DMS114 treated with DMSO at 0.1 percent for 48 hours (cell line): Measurements from ENCODE around the gene ANGPT4.
"Not testable (repeated sequence)": the region's sequence is repeated elsewhere in the genome, so short reads cannot be mapped to it uniquely, and the experiment has no call there.

Experiments
- DNase-seq: peaks from one replicate; lab custom pipeline; 2025; ENCODE audit not compliant: unreplicated experiment; lab: John Stamatoyannopoulos, UW

Gene ANGPT4

DNA sequence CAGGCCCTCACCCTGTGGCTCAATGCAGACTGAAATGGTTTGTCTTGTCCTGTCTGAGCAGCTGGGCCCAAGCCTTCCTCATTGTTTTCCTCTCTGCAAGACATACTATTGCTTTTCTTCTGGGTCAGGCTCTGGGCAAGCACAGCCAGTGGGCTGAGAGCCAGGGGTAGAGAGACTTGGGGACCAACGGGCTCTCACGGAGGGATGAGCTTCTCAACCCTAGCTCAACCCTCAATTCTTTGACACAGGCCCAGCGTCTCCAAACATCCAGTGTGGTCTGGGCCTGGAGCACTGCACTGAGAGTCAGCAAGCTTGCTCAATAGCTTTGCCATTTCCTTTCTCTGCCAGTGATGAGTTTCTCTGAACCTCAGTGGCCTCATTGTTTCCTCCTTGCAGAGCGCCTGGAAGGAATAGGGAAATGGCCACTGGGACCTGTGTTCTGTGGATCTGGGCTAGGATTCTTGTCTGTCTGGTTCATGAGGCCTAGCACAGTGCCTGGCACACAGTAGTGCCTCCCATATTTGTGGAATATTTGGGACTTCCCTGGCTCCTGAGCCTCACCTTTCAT is 9.3 kb downstream of the ANGPT4 start:
- DNase-seq, result no peak

DNA sequence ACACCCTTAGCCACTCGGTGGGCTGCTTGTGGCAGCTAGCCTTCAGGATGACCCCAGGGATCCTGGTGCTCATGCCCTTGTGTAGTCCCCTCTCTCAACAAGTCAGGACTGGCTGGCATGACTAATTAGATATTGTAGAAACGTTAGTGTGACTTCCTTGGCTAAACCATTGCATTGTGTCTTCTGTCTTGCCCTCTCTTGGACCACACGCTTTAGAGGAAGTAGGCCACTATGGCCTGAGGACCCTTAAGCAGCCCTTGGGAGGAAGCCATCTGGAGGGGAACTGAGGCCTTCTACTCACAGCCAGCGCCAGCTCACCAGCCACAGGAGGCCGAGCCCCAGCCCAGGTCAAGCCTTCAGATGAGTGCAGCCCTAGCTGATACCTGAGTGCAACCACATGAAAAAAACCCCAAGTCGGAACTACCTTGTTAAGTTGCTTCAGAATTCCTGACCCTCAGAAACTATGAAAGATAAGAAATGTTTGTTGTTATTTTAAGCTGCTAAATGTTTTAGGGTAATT is 10.1 kb downstream of the ANGPT4 start:
- no peak for DNase-seq

DNA sequence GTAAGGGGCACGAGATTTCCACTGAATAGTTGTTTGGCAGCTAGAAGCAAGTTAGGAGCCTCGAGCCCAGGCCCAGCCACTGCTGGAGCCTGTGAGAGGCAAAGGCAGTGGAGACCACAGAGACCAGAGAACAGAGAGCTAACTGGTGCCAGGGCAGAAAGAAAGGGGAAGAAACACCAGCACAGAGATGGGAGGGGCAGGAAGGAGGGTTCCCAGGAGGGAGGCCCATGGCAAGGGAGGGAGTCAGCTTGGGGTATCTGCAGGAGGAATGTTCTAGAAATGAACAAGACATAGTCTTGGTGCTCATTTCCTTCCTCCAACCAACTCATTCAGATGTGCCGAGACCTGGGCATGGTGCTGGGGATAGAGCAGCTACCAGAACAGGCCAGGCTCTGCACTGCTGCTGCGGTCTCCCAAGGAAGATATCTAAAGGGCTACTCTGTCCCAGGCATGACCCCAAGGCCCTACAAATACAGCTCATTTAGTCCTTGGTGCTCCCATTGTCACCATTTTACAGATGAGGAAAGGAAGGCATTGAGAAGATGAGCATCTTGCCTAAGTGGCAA is 10.7 kb downstream of the ANGPT4 start:
- no peak for DNase-seq

DNA sequence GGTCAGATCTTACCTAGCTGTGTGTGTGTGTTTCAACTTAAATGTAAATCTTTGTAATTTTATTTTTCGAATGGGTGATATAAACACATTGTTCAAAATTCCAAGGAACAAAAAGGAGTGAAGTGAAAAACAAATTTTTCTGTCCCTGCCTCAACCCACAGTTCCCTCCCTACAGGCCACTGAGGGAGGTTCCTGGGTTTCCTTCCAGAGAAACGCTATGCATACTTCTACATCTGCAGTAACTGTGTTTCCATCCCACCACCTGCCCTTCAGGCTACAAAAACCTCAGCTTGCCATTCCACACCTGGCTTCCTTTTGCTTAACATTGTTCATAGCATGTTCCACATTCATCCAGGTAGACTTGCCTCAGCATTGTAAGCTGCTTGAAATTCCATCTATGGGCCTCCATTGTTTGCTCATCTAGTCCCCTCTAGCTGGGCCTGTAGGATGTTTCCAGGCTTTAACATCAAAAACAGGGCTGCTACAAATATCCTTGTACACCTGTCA is 12.0 kb downstream of the ANGPT4 start:
- no peak for DNase-seq

DNA sequence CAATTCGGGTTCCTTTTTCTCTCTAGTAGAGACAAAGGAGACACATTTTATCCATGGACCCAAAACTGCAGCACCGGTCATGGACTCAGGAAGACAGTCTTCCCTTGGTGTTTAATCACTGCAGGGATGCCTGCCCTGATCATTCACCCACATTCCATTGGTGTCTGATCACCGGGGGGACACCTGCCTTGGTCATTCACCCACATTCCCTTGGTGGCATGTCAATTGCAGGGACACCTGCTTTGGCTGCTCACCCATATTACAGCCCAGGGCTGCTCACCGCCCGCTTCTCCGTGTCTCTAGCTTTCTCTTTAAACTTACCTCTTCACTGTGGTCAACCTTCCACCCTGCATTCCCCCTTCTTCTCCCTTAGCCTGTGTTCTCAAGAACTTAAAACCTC is 18.7 kb downstream of the ANGPT4 start:
- not testable (repeated sequence) for DNase-seq

DNA sequence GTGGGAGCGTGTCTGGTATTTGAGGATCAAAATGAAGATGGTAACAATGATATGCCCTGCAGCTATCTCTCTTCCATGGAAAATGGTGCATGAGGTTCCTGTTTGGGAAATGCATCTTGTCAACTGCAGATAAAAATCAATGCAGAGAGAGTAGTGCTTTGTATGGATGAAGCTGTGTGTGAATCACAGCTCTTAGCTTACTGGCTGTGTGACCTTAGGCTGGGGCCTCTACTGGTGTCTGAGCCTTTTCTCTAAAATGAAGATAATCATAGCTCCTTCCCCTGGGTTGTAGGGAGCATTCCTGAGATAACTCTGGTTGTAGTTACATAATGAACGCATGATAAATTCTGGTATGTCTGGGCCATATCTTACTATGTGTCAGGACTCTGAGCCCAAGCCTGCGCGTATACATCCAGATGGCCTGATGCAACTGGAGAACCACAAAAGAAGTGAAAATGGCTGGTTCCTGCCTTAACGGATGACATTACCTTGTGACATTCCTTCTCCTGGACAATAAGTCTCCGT is 19.6 kb downstream of the ANGPT4 start:
- no peak for DNase-seq

DNA sequence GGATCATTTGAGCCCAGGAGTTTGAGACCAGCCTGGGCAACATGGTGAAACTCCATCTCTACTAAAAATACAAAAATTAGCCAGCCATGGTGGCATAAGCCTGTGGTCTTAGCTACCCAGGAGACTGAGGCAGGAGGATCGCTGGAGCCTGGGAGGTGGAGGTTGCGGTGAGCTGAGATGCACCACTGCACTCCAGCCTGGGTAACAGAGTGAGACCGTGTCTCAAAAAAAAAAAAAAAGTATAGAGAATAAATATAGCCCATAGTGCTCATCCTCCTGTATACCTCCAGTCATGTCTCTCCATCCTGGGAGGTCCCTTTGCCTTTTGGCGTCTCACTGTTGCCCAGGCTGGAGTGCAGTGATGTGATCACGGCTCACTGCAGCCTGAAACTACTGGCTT is 23.8 kb downstream of the ANGPT4 start:
- not testable (repeated sequence) for DNase-seq

DNA sequence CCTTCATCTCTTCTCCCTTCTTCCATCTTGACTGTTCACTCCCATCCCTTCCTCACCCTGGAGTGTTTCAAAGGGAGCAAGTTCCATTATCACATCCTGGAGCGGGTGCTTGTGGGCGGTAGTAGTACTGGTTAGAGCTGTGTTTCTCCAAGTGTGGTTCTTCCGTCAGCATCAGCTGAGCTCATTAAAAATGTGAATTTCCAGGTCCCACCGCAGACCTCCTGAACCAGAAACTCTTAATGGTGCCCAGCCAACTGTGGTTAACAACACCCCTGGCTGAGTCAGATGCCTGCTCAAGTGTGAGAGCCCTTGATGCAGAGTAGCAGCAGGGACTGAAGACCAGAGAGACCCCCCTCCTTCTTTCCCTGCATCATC is 24.4 kb downstream of the ANGPT4 start:
- no peak for DNase-seq

DNA sequence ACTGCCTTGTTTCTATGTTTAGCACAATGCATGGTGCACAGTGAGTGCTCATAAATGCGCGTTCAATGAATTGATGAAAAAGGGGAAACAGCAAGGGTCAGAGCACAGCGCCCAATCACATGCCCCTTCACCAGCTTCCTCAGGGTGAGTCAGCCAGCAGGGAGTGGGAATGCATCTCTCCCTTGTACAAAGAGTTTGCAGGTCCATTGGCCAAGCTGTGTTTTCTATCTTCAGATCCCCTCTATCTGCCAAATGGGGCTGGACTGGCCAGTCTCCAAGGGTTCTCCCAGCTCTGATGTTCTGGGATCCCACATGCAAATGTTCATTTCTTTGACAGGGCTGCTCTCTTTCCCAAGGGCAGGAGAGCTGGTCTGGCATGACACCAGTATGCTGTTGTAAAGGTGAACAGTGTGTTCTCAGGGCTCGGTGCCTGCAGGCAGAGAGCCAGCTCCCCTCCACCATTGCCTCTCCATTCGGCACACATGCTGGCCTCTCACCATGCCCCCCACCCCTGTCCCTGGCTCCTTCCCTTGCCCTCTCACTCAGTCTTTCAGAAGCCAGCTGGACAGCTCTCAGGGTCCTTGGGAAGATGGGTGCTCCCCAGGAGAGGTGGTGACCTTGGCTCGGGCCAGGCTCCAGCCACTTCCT is 25.0 kb downstream of the ANGPT4 start:
- DNase-seq, result no peak

DNA sequence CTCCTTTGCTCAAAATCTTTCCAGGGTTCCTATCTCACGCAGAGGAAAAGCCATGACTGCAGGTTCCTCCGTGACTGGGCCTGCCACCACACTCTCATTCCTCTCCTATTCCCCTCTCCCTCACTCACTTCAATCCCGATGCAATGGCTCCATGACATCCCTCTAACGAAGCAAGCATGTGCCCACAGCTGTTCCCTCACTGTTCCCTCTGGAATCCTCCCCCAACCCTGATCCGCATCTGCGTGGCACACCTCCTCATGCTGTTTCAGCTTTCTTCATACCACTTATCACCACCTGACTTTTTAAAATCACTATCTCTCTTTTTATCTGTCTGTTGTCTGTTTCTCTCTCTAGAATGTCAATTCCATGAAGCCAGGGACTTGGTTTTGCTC is 25.5 kb downstream of the ANGPT4 start:
- DNase-seq, result no peak

DNA sequence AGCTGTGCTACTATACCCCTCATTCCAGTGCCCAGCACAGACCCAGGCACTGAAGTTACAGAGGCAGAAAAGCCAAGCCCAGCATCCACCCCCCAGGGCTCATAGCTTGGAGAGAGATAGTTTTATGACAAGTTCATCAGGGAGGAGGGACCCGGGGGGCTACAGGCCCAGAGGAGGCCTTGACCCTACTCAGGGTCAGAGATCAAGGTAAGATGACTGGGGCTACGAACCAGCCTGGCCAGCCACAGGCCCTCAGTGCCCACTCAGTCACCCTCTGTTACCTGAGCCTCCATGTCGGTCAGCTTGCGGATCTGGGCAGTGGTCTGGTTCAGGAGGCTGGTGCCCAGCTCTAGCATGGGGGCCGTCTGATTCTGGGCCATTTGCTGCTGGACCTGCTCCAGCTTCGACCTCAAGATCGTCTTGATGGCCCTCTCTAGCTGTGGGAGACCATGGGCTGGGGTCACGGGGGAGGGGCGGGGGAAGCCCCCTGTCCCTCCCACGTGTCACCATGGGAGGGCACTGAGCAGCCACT is 26.1 kb downstream of the ANGPT4 start:
- no peak for DNase-seq

DNA sequence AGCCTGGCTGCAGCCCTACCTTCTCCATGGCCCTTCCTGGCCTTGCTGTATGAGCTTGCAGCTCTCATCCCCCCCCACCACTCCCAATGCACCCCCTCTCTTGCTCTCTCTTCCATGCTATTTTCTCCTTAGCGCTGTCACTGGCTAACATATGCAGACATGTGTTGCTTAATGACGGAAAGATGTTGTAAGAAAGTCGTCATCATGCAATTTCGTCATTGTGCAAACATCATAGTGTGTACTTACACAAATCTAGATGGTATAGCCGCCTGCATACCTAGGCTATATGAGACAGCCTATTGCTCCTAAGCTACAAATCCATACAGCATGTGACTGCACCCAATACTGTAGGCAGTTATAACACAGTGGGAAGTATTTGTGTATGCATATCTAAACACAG is 27.0 kb downstream of the ANGPT4 start:
- no peak for DNase-seq

DNA sequence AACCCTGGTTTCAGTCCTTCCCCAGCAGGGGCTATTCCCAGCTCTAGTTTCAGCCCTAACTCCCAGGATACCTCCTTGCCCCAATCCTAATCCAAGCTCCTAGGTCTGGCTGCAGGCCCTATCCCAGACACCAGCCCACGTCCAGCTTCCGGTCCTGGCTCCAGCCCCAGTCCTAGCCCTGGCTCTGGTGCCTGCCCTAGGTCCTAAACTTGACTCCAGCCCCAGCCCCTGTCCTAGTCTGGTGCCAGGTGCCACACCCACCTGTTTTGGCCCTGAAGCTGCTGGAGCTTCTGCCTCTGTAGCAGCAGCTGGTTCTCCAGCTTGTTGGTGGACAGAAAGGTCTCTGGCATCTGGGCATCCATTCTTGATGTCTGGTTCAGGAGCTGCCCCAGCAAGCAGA is 28.1 kb downstream of the ANGPT4 start:
- DNase-seq, result no peak

DNA sequence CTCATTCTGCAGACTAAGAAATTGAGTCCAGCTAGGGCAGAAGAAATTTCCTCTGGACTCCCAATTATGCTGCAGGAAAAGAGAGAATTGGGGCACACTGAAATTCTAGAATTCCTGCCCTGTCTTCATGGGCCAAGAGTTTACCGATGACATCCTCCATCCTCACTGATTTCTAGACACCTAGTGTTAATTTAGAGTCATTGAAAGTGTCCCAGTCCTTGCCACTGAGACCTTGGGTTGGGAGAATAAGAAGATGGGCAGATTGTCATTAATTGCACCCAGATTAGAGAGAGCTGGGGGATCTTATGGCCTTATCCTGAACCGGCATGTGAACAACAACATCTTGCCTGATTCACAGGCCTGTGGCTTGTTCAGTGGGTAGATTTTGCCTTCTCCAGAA is 29.0 kb downstream of the ANGPT4 start:
- DNase-seq, result no peak

DNA sequence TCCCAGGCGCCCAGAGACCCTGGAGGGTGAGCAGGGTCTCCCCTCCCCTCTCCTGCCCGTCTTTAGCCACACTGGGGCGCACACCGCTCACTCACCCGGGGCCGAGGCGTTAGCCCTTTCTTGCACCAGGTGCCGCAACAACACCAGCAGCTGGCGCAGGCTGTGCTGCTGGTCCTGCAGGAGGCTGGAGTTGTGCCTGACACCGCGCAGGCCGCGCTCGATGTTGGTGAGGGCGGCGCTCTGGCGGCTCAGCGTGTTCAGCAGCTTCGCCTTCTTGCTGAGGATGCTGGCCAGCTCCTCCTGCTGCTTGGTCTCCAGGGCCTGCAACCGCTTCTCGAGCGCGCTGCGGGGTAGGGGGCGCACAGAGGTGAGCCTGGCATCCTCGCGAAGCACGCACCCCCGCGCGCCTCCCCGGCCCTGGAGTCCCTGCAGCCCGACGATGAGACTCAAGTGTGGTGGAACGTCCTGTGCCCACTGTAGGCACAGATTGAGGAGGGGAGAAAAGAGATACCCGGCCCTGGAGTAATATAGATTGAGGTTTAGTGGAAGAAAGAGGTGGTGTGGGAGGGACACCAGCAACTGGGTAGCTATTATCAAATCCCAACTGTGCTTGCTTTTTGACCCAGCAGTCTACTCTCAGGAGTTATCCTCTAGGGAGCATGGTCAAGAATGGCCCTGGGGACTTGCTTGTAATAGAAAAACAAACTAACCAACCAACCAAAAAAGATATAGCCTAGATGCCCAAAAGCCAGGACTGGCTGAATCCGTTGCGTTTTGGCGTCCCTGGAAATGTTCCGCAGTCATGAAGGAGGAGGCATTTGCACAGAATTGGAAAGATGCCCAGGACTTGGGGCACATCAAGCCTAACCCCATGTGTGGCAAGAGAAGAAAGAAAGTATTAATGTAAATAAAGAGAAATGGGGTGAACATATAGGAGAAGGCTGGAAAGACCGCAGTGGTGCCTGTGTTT is 30.9 kb downstream of the ANGPT4 start:
- DNase-seq, result no peak

DNA sequence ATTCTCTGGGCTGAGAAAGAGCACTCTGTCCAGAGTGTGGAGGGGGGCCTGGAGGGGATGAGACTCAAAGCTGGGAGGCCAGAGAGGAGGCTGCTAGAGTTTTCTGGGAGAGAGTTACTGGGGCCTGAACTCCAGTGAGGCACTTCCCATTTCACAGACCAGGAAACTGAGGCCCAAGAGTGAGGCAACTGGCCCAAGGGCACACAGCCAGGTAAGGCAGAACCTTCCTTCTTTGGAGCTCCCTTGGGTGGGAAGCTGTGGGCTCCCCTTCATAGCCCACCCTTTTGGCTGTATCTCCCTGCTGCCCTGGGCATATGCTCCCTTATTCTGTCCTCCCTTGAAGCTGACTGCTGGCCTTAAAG is 34.4 kb downstream of the ANGPT4 start:
- no peak for DNase-seq

DNA sequence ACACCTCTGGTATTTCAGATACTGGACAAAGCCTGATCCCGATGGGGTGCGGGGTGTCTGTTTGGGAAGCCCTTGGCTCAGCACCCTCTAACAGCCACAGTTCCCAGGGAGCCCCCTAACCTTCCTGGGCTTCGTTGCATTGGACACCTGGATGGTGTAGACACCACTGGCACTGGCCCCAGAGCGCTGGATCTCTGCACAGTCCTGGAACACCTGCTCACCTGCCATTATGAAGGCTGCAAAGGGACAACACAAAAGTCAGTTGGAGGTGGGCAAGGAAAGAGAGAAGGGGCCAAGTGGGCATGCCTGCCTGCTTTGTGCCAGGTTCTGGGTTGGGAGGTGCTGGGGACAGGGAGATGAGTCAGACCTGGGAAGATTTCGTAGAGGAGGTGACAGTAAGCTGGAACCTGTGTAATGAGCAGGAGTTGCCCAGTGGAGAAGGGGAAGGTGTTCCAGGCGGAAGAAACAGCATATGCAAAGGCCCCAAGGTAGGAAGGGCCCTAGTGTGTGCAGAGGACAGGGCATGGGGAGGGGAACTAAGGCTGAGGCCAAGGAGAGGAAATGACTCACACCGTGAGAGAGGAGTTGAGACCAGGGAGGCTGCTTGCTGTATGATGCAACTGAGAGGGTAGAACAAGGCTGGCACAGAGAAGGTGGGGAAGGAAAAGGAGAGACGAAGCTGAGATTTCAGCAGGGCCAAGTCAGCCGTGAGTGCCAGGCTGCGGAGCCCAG is 34.9 kb downstream of the ANGPT4 start:
- DNase-seq, result no peak

DNA sequence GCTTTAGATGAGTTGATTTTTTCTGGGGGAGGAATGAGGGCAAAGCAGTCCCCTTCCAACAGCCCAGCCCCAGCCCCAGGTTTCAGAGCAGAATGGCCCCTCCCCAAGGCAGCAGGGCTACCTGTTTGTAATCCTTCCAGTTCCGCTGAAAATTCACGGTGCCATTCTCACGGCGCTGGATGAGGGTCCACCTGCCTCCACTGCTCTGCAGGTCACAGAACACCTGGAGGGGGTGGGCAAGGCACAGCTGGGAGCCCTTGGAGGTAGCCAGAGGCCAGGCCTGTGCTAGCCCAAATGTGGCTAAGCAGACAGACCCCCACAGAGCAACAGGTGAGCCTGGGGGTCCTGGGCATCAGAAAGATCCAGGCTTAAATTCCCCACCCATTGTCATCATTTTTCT is 36.5 kb downstream of the ANGPT4 start:
- no peak for DNase-seq

DNA sequence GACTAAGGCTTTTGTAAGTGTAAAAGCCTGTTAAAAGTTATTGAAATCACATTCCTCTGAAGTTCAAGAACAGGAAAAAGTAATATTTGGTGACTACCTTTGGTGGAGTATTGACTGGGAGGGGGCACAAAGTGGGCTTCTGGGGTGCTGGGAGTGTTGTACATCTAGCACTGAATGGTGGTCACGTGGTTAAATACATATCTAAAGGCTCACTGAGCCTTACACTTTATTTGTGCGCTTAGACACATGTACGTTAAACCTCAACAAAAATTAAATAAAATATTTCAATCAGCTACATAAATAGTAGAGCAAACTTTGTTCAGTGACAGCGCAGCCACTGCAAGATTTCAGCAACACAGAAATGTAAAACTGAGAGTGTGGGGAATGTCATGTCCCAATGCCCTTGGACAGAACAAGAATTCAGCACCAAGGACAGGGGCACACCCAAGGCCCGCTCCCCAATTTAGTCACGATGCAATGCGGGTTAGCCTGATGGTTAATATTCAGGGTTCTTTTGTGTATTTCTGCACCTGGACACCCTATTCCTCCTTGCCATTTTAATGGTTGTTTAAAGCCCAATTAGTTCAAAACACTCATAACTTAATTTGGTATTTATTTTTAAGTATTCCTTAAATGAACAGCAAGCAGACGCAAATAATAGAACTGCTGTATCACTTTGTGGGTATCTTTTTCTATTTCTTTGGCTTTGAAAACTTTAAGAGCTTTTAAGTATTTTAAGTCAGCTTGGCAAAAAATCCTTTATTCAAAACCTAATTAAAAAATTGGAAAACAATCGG is 37.4 kb downstream of the ANGPT4 start:
- no peak for DNase-seq

DNA sequence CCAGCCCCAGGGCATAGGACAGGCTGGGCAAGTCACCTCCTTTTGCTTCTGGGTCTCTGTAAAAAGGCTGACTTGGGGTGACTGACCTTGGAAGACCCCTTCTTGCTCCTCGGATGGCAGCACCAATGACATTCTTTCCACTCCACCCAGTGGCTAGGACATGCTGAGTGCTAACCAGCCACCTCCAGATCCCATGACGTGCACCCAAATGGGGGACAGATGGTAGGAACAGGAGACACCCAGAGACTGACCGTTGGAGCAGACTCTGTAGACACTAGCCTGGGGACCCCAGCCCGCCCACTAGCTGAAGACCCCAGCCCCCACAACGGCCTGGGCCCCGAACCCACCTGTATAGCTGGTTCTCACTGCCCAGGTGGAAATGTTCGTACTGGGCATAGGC is 38.3 kb downstream of the ANGPT4 start:
- DNase-seq, result no peak
